Measurements from ENCODE around the gene MID1.

The MID1 gene

DNA sequence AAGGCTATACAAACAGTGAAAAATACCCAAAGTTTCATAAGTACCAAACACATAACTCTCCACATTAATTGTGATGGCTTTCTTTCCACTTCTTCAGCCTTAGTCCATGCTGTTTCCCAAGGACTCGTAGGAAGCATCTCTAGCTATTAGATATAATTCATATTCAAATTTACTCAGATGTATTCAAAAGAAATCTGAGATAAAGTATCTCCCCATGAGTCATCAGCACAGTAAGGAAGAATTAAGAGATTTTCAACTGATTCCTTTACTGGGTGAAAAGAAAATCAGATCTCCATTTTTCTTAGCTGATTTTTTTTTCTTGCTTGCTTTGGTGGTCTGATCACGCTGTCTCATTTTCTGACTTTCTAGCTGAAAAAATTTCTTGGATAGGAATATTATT lies 71.7 kb downstream of the MID1 start:
- no peak overlapping the region for H3K4me3 ChIP-seq (ENCODE audit: low read depth in 1 of 2, low read length in 2 of 2)
- no peaks in the 10 kb centered on the region for H3K9me3 ChIP-seq (ENCODE audit: low read length)
- H3K9ac ChIP-seq (ENCODE audit: low read length) = no peak overlapping the region
- no peaks in the 10 kb centered on the region for H3K27me3 ChIP-seq (ENCODE audit: control insufficient read depth in 1 of 2, insufficient read depth in 2 of 2, low read length in 2 of 2)
- no peaks in the 10 kb centered on the region for H3K36me3 ChIP-seq (ENCODE audit: insufficient read depth, low read length)
- no peak overlapping the region for H3K27ac ChIP-seq (ENCODE audit: low read depth, low read length)
- H3K4me1 ChIP-seq (ENCODE audit: insufficient read depth, low read length) = peaks cover 10% of the 10 kb centered on the region

DNA sequence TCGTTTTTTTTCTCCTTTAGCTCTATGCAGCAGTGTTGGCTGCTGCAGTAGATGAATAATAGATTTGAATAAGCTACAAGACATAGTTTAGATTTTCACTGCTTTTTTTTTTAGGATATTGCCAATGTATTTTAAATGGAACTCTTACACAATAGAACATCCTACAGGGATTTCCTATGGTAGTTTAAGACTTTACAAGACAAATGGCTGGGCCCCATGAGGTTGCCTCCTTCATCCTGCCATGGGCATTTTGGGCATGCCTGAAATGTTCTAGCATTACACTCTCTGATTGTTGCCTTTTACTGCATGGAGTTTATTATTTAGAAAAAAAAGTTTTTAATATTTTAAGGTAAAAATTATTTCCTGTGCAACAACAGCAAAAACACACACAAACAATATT lies 74.5 kb downstream of the MID1 start:
- Histone ChIP-seq H3K27me3 (ENCODE audit: control insufficient read depth in 1 of 2, insufficient read depth in 2 of 2, low read length in 2 of 2) (no peaks in the 10 kb centered on the region), H3K36me3 (ENCODE audit: insufficient read depth, low read length) (no peaks in the 10 kb centered on the region), H3K4me3 (ENCODE audit: low read depth in 1 of 2, low read length in 2 of 2) (no peak overlapping the region), H3K4me1 (ENCODE audit: insufficient read depth, low read length) (peaks cover 10% of the 10 kb centered on the region), H3K9me3 (ENCODE audit: low read length) (no peaks in the 10 kb centered on the region), H3K9ac (ENCODE audit: low read length) (no peak overlapping the region), H3K27ac (ENCODE audit: low read depth, low read length) (no peak overlapping the region)

DNA sequence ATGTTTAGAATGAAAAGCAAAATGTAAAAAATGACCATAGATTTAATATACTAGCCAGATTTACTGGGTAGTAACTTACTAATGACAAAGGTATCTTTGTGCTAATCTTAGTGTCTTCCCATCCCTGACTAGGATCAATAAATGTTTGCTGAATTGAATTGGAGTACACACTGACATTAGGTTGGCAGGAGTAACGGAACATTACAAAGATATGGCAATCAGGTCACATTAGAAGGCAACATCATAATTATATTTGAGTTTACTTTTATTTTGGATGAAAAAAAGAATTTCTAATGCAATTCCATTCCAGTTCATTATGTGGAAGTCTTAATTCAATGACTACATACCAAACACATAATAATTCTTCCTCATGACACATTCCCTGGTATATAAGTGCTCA lies 77.8 kb downstream of the MID1 start:
- no peak overlapping the region for H3K4me3 ChIP-seq (ENCODE audit: low read depth in 1 of 2, low read length in 2 of 2)
- H3K9ac ChIP-seq (ENCODE audit: low read length) = no peak overlapping the region
- no peaks in the 10 kb centered on the region for H3K36me3 ChIP-seq (ENCODE audit: insufficient read depth, low read length)
- no peaks in the 10 kb centered on the region for H3K27me3 ChIP-seq (ENCODE audit: control insufficient read depth in 1 of 2, insufficient read depth in 2 of 2, low read length in 2 of 2)
- H3K4me1 ChIP-seq (ENCODE audit: insufficient read depth, low read length) = no peaks in the 10 kb centered on the region
- H3K9me3 ChIP-seq (ENCODE audit: low read length) = no peaks in the 10 kb centered on the region
- no peak overlapping the region for H3K27ac ChIP-seq (ENCODE audit: low read depth, low read length)

DNA sequence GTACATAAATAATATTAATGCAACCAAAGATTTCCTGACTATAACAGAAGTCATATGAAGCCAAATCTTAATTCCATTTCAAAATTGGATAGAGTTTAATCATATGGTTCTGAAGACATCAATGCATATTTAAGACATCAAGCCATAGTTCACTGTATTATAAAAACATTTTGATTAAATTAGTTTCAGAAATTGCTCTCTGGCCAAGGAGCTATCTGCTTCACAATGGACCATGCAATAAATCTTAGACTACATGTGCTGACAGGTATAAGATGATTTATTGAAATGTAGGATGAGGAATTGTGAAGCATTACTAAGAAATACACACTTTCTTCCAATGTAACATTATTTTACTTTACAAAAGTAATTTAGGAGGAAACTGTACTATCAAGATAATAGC lies 81.6 kb downstream of the MID1 start:
- no peaks in the 10 kb centered on the region for H3K4me1 ChIP-seq (ENCODE audit: insufficient read depth, low read length)
- no peak overlapping the region for H3K27ac ChIP-seq (ENCODE audit: low read depth, low read length)
- no peaks in the 10 kb centered on the region for H3K27me3 ChIP-seq (ENCODE audit: control insufficient read depth in 1 of 2, insufficient read depth in 2 of 2, low read length in 2 of 2)
- no peak overlapping the region for H3K4me3 ChIP-seq (ENCODE audit: low read depth in 1 of 2, low read length in 2 of 2)
- H3K9me3 ChIP-seq (ENCODE audit: low read length) = no peaks in the 10 kb centered on the region
- H3K36me3 ChIP-seq (ENCODE audit: insufficient read depth, low read length) = no peaks in the 10 kb centered on the region
- no peak overlapping the region for H3K9ac ChIP-seq (ENCODE audit: low read length)

DNA sequence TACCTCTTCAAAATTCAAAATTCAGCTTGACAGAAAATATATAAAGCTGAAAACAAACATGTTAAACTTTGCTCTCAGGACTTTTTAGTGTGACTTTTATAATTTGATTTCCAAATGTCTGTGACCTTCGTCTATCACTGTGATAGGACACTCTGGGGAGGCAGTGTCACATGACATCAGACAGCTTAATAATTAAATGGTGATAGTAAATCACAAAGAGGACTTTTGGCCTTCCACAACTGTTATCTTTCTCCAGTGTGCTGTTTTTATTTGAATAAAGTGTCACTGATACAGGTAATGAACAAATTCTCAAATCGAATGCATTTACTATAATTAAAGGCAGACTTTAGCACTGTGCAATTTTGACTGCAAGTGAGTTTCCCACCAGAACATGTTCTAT lies 83.1 kb downstream of the MID1 start:
- no peaks in the 10 kb centered on the region for H3K9me3 ChIP-seq (ENCODE audit: low read length)
- no peaks in the 10 kb centered on the region for H3K36me3 ChIP-seq (ENCODE audit: insufficient read depth, low read length)
- H3K4me3 ChIP-seq (ENCODE audit: low read depth in 1 of 2, low read length in 2 of 2) = no peak overlapping the region
- no peak overlapping the region for H3K9ac ChIP-seq (ENCODE audit: low read length)
- no peaks in the 10 kb centered on the region for H3K4me1 ChIP-seq (ENCODE audit: insufficient read depth, low read length)
- H3K27ac ChIP-seq (ENCODE audit: low read depth, low read length) = no peak overlapping the region
- H3K27me3 ChIP-seq (ENCODE audit: control insufficient read depth in 1 of 2, insufficient read depth in 2 of 2, low read length in 2 of 2) = no peaks in the 10 kb centered on the region

DNA sequence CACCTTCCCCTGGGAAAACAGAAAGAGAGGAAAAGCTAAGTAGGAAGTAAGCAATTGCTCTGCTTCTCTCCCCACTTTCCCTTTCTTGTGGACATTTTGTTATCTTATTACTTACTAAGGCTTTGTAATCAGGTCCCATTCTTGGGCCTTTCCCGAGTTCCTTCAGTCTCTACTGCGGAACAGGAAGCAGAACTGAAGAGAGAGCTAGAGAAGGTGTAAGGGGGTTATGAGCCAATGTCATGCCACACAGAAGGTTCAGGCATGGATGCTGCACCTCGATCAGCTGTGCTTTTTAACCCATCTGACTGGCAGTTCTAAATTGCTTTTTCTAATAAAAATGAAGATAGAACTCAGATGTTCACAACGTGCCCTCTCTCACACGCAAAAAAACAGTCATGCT lies 83.6 kb downstream of the MID1 start:
- Histone ChIP-seq H3K27me3 (ENCODE audit: control insufficient read depth in 1 of 2, insufficient read depth in 2 of 2, low read length in 2 of 2) (no peaks in the 10 kb centered on the region), H3K27ac (ENCODE audit: low read depth, low read length) (no peak overlapping the region), H3K4me1 (ENCODE audit: insufficient read depth, low read length) (no peaks in the 10 kb centered on the region), H3K4me3 (ENCODE audit: low read depth in 1 of 2, low read length in 2 of 2) (no peak overlapping the region), H3K36me3 (ENCODE audit: insufficient read depth, low read length) (no peaks in the 10 kb centered on the region), H3K9ac (ENCODE audit: low read length) (no peak overlapping the region), H3K9me3 (ENCODE audit: low read length) (no peaks in the 10 kb centered on the region)

DNA sequence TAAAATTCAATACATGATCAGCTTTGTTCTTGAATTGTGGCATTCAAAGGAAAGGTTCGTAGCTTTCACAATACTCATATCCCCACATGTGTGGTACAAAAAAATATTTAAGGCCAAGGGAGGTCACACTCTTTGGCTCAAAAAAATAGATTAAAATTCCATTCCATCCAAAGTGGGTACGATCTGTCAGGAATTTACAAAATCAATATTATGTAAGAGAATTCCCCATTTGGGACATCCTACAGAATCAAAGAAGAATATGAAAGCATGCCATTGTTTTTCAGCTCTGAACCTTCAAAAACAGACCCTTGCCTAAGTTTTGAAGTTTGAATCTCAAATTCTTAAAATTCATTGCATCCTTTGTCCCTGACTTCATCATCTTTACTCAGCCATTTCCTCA lies 85.8 kb downstream of the MID1 start:
- H3K36me3 ChIP-seq (ENCODE audit: insufficient read depth, low read length) = no peaks in the 10 kb centered on the region
- no peak overlapping the region for H3K4me3 ChIP-seq (ENCODE audit: low read depth in 1 of 2, low read length in 2 of 2)
- no peaks in the 10 kb centered on the region for H3K4me1 ChIP-seq (ENCODE audit: insufficient read depth, low read length)
- no peaks in the 10 kb centered on the region for H3K9me3 ChIP-seq (ENCODE audit: low read length)
- no peaks in the 10 kb centered on the region for H3K27me3 ChIP-seq (ENCODE audit: control insufficient read depth in 1 of 2, insufficient read depth in 2 of 2, low read length in 2 of 2)
- no peak overlapping the region for H3K9ac ChIP-seq (ENCODE audit: low read length)
- H3K27ac ChIP-seq (ENCODE audit: low read depth, low read length) = no peak overlapping the region

DNA sequence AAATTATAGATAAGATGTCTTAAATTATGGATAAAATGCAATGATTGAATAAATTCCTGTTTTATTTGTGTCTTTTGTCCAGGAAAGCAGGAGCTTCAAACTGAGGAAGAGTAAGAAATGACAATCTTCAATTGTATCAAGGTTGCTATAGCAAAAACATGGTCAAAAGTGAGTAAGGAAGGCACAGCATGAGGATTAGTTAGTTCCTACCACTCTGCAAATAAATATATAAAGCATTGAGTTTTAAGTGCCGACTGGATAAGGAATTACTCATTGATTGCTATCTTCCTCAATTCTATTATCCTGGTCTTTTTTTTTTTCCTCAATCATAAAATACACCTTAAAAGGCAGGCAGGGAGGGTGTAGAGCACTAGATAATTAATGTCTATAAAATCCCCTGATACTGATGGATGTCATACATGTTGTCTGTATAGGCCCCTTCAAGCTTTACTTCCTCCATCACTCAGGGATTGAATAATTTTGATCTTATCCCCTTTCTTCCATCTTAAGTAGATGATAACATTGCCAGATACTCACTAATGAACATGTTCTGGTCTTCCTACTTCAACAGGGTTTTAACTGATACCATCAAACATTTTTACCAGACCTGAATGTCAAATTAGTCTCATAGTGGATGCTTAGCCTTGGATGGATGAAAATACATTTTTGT lies 86.6 kb downstream of the MID1 start:
- no peaks in the 10 kb centered on the region for H3K36me3 ChIP-seq (ENCODE audit: insufficient read depth, low read length)

DNA sequence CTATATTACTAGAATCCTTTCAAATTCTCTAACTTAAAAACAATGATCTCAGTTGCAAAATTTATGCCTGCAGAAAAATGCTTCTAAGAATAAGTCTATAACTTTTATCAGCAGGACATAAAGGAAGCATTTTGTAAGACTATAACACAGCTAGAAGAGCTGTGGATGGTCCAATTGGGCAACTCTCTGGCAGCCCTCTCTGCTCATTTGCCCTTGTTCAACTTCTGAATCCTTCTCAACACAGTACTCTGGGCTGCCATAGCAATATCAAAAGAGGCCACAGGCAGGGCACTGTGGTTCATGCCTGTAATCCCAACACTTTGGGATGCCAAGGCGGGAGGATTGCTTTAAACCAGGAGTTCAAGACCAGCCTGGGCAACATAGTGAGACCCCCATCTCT lies 88.5 kb downstream of the MID1 start:
- Histone ChIP-seq H3K9me3 (ENCODE audit: low read length) (no peaks in the 10 kb centered on the region), H3K27ac (ENCODE audit: low read depth, low read length) (no peak overlapping the region), H3K9ac (ENCODE audit: low read length) (no peak overlapping the region), H3K4me1 (ENCODE audit: insufficient read depth, low read length) (no peaks in the 10 kb centered on the region), H3K36me3 (ENCODE audit: insufficient read depth, low read length) (no peaks in the 10 kb centered on the region), H3K4me3 (ENCODE audit: low read depth in 1 of 2, low read length in 2 of 2) (no peak overlapping the region), H3K27me3 (ENCODE audit: control insufficient read depth in 1 of 2, insufficient read depth in 2 of 2, low read length in 2 of 2) (no peaks in the 10 kb centered on the region)

More for the DNA sequence above, 86.6 kb downstream of the MID1 start:
- H3K9me3 ChIP-seq (ENCODE audit: low read length) = no peaks in the 10 kb centered on the region
- no peaks in the 10 kb centered on the region for H3K27me3 ChIP-seq (ENCODE audit: control insufficient read depth in 1 of 2, insufficient read depth in 2 of 2, low read length in 2 of 2)
- H3K4me3 ChIP-seq (ENCODE audit: low read depth in 1 of 2, low read length in 2 of 2) = no peak overlapping the region
- no peak overlapping the region for H3K27ac ChIP-seq (ENCODE audit: low read depth, low read length)
- H3K9ac ChIP-seq (ENCODE audit: low read length) = no peak overlapping the region
- no peaks in the 10 kb centered on the region for H3K4me1 ChIP-seq (ENCODE audit: insufficient read depth, low read length)

DNA sequence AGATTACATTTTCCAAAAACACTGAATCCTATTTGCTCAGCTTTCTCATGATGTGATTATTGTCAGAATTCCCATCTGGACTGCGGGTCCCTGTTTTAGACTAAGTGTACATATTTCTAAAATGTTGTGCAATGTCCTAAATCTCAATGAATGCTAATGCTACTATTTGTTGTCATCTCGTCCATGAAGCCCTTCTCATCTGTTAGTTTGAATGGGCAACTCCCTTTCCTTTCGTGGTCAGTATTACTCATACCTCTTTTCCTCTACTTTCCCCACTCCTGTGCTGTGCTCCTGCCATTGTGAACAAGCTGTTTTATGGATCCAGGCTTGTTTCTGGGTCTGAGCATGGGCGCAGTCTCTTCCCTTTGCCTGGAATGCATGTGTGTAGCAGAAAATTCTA lies 91.0 kb downstream of the MID1 start:
- Histone ChIP-seq H3K36me3 (ENCODE audit: insufficient read depth, low read length) (no peaks in the 10 kb centered on the region), H3K4me3 (ENCODE audit: low read depth in 1 of 2, low read length in 2 of 2) (no peak overlapping the region), H3K4me1 (ENCODE audit: insufficient read depth, low read length) (no peaks in the 10 kb centered on the region), H3K27me3 (ENCODE audit: control insufficient read depth in 1 of 2, insufficient read depth in 2 of 2, low read length in 2 of 2) (no peaks in the 10 kb centered on the region), H3K9ac (ENCODE audit: low read length) (no peak overlapping the region), H3K9me3 (ENCODE audit: low read length) (no peaks in the 10 kb centered on the region), H3K27ac (ENCODE audit: low read depth, low read length) (no peak overlapping the region)

DNA sequence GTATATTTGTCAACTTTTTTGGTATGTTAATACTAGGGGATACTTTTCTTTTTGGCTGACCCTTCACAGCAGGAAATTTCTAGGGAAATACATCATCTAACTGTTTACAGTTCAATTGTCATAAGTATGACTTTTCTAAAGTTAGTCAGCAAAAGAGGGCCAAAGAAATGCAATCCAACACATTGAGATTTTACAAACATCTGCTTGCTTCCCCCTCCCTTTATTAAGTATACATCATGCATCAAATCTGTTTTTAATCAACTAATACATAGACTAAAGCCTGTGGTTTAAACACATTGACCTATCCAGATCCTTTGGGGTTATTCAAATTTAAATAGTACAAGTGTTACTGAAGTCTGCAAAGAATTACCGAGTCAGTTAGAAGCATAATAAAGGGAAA lies 93.9 kb downstream of the MID1 start:
- H3K4me3 ChIP-seq (ENCODE audit: low read depth in 1 of 2, low read length in 2 of 2) = no peak overlapping the region
- no peaks in the 10 kb centered on the region for H3K9me3 ChIP-seq (ENCODE audit: low read length)
- no peaks in the 10 kb centered on the region for H3K4me1 ChIP-seq (ENCODE audit: insufficient read depth, low read length)
- H3K27me3 ChIP-seq (ENCODE audit: control insufficient read depth in 1 of 2, insufficient read depth in 2 of 2, low read length in 2 of 2) = no peaks in the 10 kb centered on the region
- H3K36me3 ChIP-seq (ENCODE audit: insufficient read depth, low read length) = no peaks in the 10 kb centered on the region
- H3K27ac ChIP-seq (ENCODE audit: low read depth, low read length) = no peak overlapping the region
- H3K9ac ChIP-seq (ENCODE audit: low read length) = no peak overlapping the region

DNA sequence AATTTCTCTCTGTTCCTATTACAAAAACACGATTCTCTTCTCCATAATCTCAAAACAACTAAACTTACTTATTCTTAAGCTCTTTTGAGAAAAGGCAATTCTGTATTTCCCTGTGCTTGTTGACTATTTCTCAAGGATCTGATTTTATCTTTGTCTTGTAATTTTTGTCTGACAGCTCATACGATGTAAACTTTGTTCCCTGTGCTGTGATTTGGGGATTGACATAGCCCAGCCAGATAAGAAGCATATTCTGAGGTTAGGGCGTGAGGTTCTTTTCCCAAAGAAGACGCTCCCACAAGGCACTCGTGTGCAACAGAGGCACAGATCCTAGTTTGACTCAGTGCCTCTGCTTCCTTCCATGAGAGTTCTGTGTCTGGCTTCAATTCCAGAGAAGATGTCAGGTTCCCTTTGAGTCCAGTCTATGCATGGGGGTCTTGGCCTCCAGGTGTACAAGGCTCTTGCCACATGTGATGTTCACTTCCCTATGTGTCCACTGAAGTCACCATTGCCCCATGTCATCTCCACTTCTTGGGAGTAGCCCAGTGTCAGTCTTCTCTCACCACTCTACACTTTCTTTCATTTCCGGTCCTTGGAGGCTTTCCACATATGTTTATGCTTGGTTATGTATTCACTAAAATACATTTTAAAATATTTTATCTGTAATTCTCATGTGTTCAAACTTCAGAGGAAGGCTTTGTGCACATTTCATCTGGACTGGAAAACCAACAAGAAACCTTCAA lies 94.8 kb downstream of the MID1 start:
- H3K9ac ChIP-seq (ENCODE audit: low read length) = no peak overlapping the region
- no peak overlapping the region for H3K4me3 ChIP-seq (ENCODE audit: low read depth in 1 of 2, low read length in 2 of 2)
- no peaks in the 10 kb centered on the region for H3K9me3 ChIP-seq (ENCODE audit: low read length)
- H3K27me3 ChIP-seq (ENCODE audit: control insufficient read depth in 1 of 2, insufficient read depth in 2 of 2, low read length in 2 of 2) = no peaks in the 10 kb centered on the region
- no peaks in the 10 kb centered on the region for H3K4me1 ChIP-seq (ENCODE audit: insufficient read depth, low read length)
- no peaks in the 10 kb centered on the region for H3K36me3 ChIP-seq (ENCODE audit: insufficient read depth, low read length)
- H3K27ac ChIP-seq (ENCODE audit: low read depth, low read length) = no peak overlapping the region
